ENCODE data around the gene SEMA7A.
A peak's percentile ranks its signal among the peaks of the same experiment; 100 is the strongest.

The SEMA7A gene

DNA sequence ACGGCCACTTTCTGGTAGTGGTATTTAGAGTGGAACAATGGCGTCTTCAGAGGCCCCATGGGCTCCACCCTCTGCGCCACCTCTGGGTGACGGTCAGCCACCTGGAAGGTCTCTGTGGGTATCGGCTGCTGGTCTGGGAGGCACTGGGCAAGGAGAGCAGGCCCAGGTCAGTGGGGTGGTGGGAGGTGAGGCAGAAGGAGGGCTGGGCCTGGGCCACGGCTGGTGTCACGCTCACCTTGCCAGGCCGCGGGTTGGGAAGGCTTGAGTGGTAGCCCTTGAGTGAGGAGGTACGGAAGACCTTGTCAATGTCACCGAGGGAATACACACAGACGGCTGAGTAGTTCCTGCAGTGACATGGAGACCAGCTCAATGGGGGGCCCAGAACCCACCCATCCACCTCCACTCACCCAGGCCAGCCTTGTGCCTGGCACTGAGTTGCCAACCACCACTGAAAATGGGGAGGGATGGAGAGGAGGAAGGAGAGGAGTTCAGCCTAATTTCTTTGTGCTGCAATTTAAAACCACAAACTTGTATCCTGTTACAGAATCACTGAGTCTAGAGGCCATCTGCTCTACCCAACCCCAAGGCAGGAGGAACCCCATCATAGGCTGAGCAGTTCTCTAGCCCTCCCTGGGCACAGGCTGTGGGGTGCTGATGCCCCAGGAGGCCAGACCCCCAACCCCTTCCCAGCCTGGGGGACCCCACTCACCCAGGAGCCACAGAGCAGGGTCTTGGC lies 19.0 kb downstream of the SEMA7A start:
- DNase-seq: no peak

DNA sequence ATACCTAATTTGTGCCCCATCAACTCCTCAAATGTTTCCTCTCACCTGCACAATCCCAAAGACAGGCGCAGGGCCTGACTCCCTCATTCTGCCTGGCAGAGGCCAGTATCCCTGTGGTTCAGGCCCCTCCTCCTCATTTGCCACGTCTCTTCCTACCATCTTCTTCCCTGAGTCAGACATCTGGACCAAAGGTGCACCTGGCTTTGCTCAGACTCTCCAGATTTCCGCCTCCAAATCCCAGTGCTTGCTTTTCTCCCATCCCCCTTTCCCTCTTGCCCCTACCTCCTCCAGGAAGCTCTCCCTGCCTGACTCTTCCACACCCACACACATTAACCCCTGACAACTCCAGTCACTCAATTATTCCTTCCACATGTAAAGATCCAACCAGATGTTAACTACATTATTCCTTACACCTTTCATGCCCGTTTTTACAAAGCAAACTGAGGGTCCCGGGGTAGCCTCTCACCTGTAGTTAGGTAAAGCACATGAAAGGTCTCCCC lies 19.6 kb downstream of the SEMA7A start:
- DNase-seq: no peak

DNA sequence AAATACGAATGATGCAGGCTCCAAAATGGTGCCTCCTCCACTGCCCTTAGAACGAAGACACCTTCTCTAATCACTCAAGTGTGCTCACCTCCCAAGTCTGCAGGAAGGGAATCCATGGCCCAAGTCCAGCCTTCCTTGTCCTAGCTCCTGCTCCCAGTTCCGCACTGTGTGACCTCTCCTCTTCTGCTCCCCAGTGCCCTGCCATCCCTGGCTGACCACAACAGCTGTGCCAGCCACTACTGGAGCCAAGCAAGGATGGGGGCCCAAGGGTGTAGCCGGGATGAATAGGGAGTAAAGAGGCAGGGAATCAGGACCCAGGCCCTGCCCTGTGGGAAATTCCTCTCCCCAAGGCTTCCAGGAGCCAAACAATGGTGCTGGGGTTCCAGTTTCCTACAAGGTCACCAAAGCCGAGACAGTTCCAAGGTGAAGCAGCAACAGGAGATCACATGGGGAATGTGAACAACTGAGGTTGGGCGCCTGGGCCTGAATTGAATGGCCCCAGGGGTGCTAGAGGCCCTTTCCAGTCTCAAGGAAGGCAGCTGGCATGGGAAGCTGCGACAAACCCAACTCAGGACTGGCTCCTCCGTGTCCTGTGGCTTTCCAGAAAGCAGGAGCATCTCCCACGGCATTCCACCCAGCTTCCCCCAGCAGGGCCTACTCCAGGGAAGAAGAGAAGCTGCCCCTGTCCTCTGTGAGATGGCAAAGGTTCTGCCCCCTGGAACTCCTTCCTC lies 20.2 kb downstream of the SEMA7A start:
- DNase-seq: no peak

DNA sequence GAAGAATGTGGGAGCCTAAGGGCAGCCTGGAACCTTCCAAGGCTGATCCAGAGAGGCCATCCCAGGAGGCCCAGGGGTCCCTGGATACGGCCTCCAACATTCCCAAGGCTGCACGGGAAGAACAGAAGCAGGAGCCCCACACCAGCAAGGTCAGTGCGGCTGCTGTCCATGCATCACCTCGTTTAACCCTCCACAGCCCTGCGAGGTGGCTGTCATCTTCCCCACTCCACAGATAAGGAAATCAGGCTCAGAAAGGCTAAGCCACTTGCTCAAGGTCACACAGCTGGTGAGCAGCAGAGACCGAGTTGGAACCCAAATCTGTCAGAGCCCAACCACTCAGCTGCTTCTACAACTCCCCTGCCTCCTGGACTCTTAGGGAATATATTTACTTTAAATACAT lies 21.6 kb downstream of the SEMA7A start:
- DNase-seq: no peak

DNA sequence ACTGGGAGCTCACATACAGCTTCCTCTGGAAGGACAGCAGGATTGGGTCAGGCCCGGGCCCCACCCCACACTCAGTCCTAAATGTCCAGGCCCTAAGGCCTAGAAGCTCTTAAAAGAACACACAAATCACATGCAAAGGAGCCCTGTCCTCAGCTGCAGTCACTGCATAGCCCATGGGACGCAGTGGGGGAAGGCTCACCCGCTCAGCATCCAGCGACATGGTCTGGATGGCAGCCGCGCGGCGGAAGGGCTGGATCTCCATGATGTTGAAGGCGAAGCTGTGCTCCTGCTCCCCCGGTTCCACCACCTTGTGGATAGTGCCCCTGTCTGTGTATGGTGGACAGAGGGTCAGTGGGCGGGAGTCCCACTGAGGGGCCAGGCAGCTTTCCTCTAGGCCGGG lies 22.1 kb downstream of the SEMA7A start:
- no peak for DNase-seq

DNA sequence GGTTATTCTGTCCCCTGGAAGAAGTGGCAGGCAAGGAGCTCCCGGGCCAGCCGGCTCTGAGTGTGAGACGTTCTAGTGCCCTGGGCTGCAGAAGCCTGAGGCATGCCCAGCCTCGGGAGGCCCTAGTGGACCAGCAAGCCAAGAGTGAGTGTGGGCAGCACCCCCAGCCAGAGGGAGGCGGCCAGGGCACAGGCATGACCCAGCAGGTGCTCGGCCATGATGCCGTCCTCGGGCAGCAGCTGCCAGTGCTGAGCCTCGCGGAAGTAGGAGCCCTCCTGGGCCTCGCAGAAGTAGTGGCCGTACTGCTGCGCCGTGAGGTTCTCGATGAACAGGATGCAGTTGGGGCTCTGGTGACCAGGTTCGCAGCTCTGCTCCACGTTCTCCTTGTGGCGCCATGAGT lies 23.3 kb downstream of the SEMA7A start:
- DNase-seq: no peak

DNA sequence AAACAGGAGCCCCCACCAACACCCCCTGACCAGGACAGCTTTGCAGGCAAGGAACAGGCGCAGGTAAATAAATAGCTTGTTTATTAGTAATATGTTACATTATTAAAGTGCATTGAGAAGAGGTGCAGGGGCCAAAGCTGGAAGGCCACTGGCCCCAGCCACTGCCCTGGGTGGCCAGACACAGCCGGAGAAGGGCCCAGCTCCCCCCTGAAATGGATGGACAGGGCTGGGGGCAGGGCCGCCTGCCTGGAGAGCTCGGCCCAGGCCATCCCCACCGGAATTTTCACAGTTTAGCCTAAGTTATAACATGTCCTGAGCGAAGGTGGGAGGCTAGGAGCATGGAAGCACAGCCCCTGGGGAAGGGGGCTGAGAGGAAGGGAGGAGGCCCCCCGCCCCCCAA lies 24.5 kb downstream of the SEMA7A start:
- no peak for DNase-seq

DNA sequence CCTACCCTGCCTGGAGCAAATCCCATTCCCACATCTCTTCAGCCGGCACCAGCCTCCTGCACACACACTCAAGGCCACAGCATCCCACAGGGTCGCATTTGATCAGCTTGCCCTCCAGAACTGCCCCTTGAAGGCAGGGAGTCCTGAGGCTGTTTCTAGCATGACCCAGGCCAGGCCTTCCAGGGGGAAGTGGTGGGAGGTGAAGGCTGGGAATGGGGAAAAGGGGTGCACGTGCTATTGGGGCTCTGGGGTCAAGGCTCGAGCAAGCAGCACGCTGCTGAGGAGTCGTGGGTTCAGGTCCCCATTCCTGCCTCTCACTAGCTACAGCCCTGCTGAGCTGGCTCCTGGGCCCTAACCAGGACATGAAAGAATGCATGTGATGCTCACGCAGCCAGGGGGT lies 24.9 kb downstream of the SEMA7A start:
- DNase-seq: no peak

DNA sequence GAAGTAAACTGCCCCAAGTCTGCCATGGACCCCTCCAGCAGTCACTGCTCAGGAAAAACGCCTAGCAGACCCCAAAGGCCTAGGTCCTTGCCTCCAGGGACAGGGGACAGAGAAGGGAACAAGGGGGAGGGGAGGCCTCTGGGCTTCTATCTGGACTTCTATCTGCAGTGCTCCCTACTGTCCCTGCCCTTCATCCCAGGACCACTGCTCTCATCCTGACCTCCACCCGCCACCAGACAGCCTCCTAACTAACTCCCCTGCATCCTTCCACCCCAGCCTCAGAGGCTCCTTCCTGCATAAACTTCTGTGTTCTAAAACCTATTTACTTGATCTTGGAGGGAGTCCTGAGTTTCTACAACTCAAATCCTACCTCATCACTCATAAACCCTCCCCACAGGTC lies 25.4 kb downstream of the SEMA7A start:
- no peak for DNase-seq

DNA sequence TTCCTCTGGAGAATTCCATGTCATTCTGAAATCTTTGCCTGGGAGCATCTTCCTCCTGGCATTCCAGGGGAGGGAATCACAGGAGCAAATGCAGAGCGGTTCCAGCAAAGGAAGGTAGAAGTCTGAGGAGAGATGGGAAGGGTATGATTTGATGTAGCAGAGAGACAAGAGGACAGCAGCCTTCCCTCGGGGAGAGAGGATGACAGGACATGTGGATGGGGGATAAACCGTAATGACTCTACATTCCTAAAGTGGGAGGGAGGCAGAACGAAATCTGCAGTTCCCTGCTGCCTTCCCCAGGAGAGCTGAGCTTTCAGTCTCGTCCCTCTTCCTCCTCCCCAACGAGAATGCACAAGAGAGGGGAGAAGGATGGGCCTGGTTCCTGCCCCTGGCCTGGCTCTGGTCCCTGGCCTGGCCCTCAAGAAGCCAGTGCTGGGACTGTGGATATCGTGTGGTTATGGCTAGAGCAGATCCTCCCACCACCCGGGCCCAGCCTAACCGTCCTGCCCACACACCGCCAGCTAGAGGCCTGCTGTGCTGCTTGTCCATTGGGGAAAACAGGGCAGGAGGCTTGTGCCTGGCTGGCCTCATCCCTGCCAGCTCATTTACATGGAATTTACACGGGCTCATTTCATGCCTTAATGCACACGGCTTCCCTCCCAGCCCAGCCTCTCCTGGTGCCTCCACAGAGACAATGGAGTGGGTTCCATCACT lies 26.6 kb downstream of the SEMA7A start:
- DNase-seq: no peak

DNA sequence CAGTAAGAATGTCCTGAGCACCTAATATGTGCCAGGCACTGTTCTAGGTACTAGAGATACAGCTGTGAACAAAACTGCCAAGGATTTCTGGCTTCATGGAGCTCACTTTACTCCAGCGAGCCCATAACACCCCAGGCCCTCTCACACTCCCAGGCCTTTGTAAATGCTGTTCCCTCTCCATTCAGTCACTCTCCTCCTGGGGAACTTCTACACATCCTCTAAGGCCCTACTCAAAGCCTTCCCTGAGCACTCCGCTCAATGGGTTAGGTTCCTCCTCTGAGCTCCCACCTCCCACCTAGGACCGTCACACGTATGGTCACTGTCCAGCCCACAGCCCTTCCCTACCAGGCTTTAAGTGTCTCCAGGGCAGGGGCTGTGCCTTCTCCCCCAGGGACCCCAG lies 27.2 kb downstream of the SEMA7A start:
- DNase-seq: no peak

DNA sequence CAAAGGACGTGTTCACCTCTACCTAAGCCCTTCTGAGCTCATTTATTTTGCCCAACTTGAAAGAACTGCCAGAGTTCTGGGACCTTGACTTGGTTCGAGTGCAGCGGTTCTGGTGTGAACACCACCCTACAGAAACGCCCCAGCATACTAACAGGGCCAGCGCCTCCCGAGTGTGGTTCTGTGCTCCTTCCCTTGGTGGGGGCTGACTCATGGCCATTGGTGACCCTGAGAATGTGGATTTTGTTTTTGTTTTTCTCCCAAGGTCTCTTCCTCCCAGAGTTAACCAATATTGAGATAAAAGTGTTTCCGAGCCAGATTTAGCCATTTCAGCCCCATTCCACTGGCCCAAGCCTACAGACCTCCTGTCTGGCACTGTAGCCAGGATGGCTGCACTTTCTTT lies 27.9 kb downstream of the SEMA7A start:
- no peak for DNase-seq

DNA sequence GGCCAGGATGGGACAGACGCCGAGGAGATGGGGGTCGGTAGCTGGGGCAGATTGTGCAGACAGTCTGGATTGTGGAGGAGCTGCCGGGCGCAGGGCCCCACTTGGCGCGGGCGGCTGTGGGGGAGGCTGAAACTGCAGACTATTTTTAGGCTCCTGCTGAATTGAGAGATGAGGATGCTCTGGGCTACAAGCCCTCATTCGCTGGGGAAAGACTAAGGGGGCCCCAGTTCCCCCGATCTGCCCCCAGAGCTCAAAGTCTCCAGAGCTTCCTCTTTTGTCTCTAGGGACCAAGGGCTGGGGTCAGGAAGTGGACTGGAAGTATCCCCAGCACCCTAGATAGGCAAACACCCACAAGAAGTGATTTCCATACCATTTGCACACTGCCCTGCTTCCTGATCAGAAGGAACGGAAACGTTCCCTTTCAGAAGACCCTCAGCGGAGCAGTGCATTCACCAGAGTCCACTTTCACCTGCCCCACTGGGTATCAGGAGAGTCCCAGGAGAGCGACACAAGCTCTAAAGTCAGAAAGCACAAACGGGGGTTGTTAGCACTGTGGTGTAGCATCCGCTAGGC lies 29.7 kb downstream of the SEMA7A start:
- DNase-seq: peak; percentile 38

DNA sequence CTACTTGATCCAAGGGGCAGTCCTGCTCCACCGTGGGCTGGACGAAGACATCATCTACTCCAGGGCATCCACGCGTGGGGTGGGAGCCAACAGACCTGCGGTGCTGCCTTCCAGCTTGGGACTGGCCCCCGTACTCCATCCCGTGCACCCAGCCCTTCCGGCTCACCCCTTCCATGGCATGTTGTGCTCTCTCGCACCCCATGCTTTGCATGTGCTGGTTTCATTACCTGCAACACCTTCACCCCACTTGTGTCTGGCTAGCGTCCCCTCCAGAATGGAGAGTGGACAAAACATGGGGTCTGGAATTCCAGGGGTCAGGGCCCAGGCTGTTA lies 30.2 kb downstream of the SEMA7A start:
- no peak for DNase-seq

DNA sequence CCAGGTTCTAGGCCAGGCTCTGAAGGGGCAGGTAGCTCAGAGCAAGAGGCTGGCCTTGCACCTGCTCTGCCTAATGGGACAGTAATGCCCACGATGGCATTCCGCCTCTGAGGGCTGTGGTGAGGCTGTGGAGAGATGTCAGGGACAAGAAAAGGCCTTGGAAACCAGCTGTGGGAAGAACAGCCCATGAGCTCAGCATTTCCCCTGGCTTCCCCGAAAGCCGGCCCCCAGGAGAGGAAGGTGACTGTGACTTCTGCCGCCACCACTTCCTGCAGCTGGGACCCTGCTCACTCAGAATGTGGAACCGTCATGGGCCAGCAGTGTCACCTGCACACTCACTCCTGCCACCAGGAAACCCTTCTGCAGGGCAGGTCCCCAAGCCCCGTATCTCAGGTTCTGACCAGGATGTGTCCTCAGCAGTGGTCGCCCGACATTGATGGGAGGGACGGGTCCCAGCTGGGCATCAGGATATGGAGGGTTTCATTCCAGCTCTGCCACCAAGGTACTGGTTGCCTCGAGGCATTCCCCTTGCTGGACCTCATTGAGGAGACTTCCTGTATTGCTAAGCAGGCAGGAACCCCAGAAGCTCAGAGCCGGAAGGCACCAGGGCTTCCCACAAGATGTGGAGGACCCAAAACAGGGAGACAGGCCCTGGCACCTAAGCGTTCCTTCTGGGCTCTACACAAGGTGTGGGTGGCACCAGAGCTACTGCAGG lies 30.7 kb downstream of the SEMA7A start:
- DNase-seq: peak; percentile 74

DNA sequence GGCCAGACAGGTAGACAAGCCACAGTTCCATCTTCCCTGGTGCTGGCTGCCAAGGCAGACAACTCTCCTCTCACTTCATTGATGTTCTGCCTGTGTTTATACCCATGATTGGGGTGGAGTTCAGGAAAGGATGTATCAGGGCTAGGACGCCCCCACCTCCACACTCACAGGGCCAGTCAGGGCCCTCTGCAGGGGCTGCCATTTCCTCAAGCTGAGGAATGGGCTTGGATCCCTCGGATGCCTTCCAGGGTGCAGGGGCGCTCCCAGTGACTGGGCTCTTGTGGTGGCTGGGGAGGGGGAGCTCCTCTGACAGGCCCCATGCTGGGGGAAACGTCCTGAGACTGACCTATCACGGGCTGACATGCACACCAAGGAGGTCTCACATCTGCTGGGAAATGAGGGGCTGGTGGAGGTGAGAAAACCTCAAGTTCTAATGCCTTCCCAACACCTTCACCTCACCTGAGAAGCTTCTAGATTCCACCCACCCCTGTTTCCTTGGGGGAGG lies 31.4 kb downstream of the SEMA7A start:
- DNase-seq: no peak

DNA sequence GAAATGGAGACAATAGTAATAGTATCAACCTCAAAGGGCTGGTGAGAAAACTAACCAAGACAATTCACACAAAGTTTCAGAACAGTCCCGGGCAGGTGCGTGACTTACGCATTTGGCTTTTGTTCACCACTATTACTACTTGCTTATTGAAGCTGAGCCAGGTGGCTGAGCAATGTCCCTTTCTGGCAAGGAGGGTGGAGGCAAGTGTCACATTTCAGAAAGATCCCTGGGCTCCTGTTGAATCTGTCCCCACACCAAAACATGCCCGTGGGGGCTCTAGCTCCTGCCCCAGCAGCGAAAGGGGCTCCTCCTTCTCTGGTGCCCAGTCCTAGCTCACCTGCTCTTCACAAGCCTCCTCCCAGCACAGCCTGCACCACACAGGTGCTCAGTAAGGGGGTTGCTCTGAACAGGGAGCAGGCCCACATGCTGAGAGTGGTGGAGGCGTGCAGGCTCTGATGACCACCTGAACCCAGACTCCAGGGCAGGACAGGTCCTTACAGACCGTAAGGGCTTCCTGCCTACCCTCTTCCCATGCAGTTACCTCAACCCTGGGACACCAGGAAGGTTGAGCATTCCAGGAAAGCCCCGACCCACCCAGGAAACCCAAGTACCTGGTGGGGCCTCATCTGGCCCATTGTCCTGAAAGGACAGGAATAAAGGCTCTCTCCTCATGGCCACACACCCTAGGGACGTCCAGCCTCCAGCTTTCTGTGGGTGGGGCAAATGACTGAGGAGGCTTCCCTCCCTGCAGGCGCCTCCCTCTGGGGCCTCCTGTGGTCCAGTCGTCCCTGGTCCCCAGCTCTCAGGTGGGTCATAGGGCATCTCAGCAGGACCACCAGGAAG lies 32.6 kb downstream of the SEMA7A start:
- peak; percentile 37 for DNase-seq

DNA sequence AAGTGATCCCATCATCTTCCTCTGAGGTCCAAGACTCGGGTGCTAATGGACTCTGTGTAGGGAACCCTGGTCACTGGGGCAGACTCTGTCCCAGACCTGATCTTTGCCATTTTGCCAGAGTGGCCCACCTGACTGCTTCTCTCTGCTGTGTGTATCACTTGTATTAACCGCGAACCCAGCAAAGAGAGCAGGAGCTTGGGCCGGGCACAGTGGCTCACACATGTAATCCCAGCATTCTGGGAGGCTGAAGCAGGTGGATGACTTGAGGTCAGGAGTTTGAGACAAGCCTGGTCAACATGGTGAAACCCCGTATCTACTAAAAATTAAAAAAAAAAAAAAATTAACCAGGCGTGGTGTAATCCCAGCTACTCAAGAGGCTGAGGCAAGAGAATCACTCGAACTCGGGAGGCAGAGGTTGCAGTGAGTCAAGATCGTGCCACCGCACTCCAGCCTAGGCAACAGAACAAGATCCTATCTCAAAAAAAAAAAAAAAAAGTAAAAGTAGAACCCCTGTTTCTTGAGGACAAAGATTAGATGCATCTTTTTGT lies 33.4 kb downstream of the SEMA7A start:
- peak; percentile 23 for DNase-seq

DNA sequence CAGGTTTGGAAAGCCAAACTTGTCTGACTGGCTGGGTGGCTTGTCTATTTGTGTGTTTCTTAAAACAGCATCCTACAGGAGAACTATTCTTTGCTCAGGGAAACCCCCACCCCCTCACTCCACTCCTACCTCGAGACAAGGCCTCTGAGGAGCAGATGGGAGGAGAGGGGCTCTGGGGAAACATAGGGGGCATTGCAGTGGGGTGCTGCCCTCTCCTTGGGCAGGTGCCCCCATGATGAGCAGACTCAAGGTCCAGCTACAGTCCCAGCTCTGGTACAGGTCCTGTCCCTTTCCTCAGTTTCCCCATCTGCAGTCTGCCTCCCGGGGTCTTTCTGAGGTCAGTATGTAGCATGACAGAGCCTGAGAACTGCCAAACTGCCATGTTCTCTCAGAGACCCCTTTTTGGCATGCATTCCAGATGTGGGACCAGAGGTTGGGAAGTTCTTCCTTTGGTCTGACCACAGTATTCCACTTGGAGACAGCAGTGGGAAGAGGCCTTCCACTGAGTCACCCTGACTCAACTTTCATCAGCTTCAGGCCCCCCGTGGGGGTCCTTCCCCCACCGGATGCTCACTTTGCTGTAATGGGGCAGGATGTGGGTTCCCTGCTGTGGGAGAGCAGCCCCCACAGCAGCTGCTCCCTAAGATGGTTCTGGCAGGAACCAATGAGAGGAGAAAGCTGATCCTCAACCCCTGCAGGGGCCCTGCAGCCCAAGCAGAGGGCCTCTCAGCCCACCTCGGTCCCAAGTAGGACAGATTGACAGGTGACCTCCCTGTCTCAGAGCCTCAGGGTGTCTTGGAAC lies 34.0 kb downstream of the SEMA7A start:
- peak; percentile 40 for DNase-seq

DNA sequence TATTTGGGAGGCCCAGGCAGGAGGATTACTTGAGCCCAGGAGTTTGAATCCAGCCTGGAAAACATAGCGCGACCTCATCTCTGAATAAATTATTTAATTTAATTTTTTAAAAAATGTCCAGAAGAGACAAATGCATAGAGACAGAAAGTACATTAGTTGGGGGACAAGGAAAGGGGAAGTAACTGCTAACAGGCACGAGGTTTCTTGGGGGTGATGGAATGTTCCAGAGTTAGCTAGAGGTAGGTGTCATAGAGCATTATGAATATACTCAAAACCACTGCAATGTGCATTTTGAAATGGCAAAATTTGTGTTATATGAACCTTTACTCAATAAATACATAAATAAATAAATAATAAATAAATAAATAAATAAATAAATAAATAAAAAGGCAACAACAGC lies 34.7 kb downstream of the SEMA7A start:
- no peak for DNase-seq

DNA sequence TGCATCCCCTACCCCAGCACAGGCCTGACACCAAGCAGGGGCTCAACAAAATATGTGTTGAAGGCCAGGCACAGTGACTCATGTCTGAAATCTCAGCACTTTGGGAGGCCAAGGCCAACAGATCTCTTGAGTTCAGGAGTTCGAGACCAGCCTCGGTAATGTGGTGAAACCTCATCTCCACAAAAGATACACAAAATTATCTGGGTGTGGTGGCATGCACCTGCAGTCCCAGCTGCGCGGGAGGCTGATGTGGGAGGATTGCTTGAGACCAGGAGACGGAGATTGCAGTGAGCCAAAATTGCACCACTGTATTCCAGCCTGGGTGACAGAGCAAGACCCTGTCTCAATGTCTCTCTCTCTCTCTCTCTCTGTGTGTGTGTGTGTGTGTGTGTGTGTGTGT lies 35.6 kb downstream of the SEMA7A start:
- no peak for DNase-seq

Measured in stimulated activated CD4-positive, alpha-beta T cell treated with anti-CD3 and anti-CD28 coated beads, Interleukin-4, amount 100 ng/mL, for 1 hour (primary cell).